Esophagus muscularis mucosa (tissue), 4 donors: Measurements from ENCODE around the gene SGSH. TPM values are rescaled to one million over a fixed set of nuclear protein-coding genes. Genes with fewer than 3 reads are reported as not detected.

Experiments used
- DNase-seq: peaks from one replicate; pipeline ENCODE4 v3.0.0-alpha.2; 2017; ENCODE audit errors: extremely low spot score
- H3K27ac ChIP-seq, 4 donors: fragments of 200-600 bp; sonication (generic); replicated peaks in 1 of 4; 1 replicate in 3 of 4; 2 replicates in 1 of 4; pipeline ENCODE4 v1.5.1; 2016 to 2019; ENCODE audit warnings: mild to moderate bottlenecking in 1 of 4
- H3K27me3 ChIP-seq, 4 donors: fragments of 200-600 bp; sonication (generic); one replicate each; pipeline versions ENCODE4 v1.5.1 to v1.6.0; 2016 to 2019
- H3K36me3 ChIP-seq, 4 donors: fragments of 200-600 bp; sonication (generic); one replicate each; pipeline ENCODE4 v1.5.1; 2016 to 2019
- H3K4me1 ChIP-seq, 4 donors: fragments of 200-600 bp; sonication (generic); one replicate each; pipeline ENCODE4 v1.5.1; 2016 to 2019
- H3K4me3 ChIP-seq, 4 donors: fragments of 200-600 bp; sonication (generic); 1 replicate in 2 of 4; 2 replicates in 2 of 4; pipeline ENCODE4 v1.5.1; 2016 to 2019; ENCODE audit warnings: mild to moderate bottlenecking in 4 of 4, moderate library complexity in 1 of 4
- H3K9me3 ChIP-seq, 4 donors: fragments of 200-600 bp; sonication (generic); 1 replicate in 3 of 4; 2 replicates in 1 of 4; pipeline ENCODE4 v1.5.1; 2016 to 2019
- CTCF ChIP-seq, 3 experiments: fragments of 200-600 bp in 2 of 3; fragments of 450-650 bp in 1 of 3; sonication (generic) in 2 of 3; IDR thresholded peaks; one replicate each; pipeline ENCODE4 v1.5.1; 2017 to 2019; ENCODE audit warnings: antibody characterized with exemption in 3 of 3, mild to moderate bottlenecking in 2 of 3, moderate library complexity in 1 of 3
- EP300 ChIP-seq: sonication (generic); formaldehyde crosslinking; IDR thresholded peaks from one replicate; pipeline ENCODE4 v1.6.1; 2017; ENCODE audit warnings: antibody characterized with exemption
- POLR2A ChIP-seq: fragments of 450-650 bp; IDR thresholded peaks from one replicate; pipeline ENCODE4 v1.6.1; 2017; ENCODE audit warnings: antibody characterized with exemption, moderate library complexity, mild to moderate bottlenecking, low read depth
- POLR2AphosphoS5 ChIP-seq, 2 donors: sonication (generic); formaldehyde crosslinking; IDR thresholded peaks; one replicate each; pipeline ENCODE4 v1.6.1; 2017; ENCODE audit warnings: antibody characterized with exemption in 2 of 2
- WGBS: methylation state at CpG from one replicate; pipeline ENCODE4 v1.1.5; 2018; 5-methylcytosine and 5-hydroxymethylcytosine counted together
- intact Hi-C: fragments of 100-400 bp; cut with DNase I; formaldehyde crosslinking; loops from one replicate; pipeline ENCODE4 v1.15.1; 2023
- total RNA-seq, 4 donors: library from RNA; depleted of rRNA; stranded (reverse); fragments of >200 nt; gene quantifications; one replicate each; pipeline versions ENCODE4 v1.1.0 to v1.2.1, GENCODE V29; 2016

SGSH gene
- total RNA-seq, 4 donors from 2014 or later = 12.9 to 24.4 (median 21.3) TPM

DNA sequence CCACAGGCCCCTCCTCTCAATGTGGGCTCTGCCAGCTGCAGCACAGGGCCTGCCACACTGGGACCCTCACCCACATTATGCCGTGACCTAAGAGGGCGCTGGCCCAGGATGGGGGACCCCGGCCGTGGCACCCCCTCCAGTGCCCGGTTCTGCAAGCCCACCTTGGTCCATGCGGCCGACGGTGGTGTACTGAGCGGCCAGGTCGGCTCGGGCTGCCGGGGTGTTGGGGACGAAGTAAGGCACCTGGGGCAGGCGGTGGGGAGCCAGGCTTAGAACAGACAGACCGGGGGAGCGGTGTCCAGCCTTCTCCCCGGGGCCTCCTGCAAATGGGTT is 6.5 kb downstream of the SGSH start:
- H3K4me1 ChIP-seq = peaks cover 0 to 7% (median 3%) of the 10 kb centered on the region in 4 donors
- DNase-seq = no peak
- TF ChIP-seq CTCF (IDR thresholded peaks at IDR 0.05) (no peak), POLR2AphosphoS5 (IDR thresholded peaks at IDR 0.05) (no peak), POLR2A (no peak), EP300 (no peak)
- H3K27ac ChIP-seq = no peak overlapping the region
- H3K27me3 ChIP-seq = no peaks in the 10 kb centered on the region
- intact Hi-C loops = no loop called here
- H3K9me3 ChIP-seq = no peaks in the 10 kb centered on the region
- WGBS = 95% methylated on average over 11 of the region's 17 CpGs
- H3K36me3 ChIP-seq = peaks cover 31 to 94% (median 87%) of the 10 kb centered on the region in 4 donors
- no peak overlapping the region for H3K4me3 ChIP-seq

DNA sequence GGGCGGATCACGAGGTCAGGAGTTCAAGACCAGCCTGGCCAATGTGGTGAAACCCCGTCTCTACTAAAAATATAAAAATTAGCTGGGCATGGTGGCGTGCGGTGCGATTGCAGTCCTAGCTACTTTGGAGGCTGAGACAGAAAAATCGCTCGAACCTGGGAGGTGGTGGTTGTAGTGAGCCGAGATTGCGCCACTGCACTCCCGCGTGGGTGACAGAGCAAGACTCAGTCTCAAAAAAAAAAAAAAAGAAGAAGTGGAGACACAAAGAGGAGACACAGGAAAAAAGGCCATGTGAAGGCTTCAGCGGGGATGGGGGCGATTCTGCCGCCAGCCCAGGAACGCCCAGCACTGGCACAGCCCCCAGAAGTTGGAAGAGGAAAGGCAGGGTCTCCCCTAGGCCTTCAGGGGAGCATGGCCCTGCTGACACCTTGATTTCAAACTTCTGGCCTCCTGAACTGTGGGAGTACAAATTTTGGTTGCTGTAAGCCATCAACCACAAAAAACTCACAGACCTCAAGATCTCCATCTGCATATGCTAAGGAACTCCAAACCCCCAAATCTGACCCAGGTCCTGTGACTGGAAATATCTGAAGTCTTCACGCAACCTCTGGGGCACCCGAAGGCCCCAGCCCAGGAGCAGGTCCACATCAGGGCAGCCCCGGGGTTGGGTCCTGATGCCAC is 7.0 kb downstream of the SGSH start:
- Histone ChIP-seq H3K27me3 (no peaks in the 10 kb centered on the region), H3K4me3 (no peak overlapping the region), H3K27ac (no peak overlapping the region), H3K9me3 (no peaks in the 10 kb centered on the region), H3K4me1 (peaks cover 0 to 2% (median 0%) of the 10 kb centered on the region in 4 donors), H3K36me3 (peaks cover 31 to 98% (median 91%) of the 10 kb centered on the region in 4 donors)
- intact Hi-C loops = no loop called here
- no peak for TF ChIP-seq POLR2AphosphoS5 (IDR thresholded peaks at IDR 0.05)
- no peak for TF ChIP-seq EP300
- no peak for TF ChIP-seq CTCF (IDR thresholded peaks at IDR 0.05)
- no peak for TF ChIP-seq POLR2A
- WGBS = 86% methylated on average over 16 of the region's 19 CpGs
- DNase-seq = no peak

GRCh38 chr17:80212511-80212910 is 7.6 kb downstream of the SGSH start:
- TF ChIP-seq POLR2A (no peak), POLR2AphosphoS5 (IDR thresholded peaks at IDR 0.05) (no peak), EP300 (no peak), CTCF (IDR thresholded peaks at IDR 0.05) (no peak)
- no peak for DNase-seq
- H3K36me3 ChIP-seq = peaks cover 31 to 96% (median 93%) of the 10 kb centered on the region in 4 donors
- H3K27me3 ChIP-seq = no peaks in the 10 kb centered on the region
- H3K27ac ChIP-seq = no peak overlapping the region
- WGBS = 92% methylated on average over 11 of the region's 12 CpGs
- H3K9me3 ChIP-seq = no peaks in the 10 kb centered on the region
- H3K4me3 ChIP-seq = no peak overlapping the region
- intact Hi-C loops = no loop called here
- no peaks in the 10 kb centered on the region for H3K4me1 ChIP-seq

GRCh38 chr17:80212109-80212508 is 8.0 kb downstream of the SGSH start:
- 56% methylated on average over 2 of the region's 22 CpGs for WGBS
- intact Hi-C loops = no loop called here

DNA sequence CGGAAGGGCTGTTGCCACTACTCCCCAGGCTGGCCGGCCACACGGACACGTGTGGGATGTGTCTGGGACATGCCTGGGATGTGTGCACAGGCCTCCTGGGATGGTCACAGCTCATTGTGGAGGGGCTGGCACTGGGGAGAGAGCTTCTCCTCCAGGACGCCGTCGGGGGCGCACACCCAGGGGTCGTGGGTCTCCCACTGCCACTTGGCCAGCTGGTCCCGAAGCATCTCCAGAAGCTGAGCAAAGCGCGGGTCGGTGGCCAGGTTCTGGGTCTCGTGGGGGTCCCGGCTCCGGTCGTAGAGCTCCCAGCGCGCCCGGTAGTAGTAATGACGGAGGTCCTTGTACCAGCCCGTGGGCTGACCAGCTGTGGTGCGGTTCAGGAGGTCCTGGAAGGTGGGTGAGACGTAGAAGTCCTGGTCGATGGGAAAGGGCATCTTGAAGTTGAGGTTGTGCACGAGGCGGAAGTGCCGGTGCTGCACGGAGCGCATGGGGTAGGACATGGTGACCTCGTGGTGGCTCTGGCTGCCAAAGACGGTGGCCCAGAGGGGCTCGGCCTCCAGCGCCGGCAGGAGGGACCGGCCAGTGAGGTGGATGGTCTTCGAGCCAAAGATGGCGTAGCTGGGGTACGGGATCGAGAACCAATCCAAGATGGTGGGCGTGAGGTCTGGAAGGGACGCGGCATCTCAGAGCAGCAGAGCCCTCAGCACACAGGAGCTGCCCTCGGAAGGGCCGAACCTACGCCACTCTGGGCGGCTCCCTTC is 9.6 kb downstream of the SGSH start:
- intact Hi-C loops = no loop called here

More at GRCh38 chr17:80212109-80212508, 8.0 kb downstream of the SGSH start:
- H3K4me1 ChIP-seq = no peaks in the 10 kb centered on the region
- DNase-seq = no peak
- H3K4me3 ChIP-seq = no peak overlapping the region
- H3K27me3 ChIP-seq = no peaks in the 10 kb centered on the region
- H3K9me3 ChIP-seq = no peaks in the 10 kb centered on the region
- no peak overlapping the region for H3K27ac ChIP-seq
- TF ChIP-seq POLR2AphosphoS5 (IDR thresholded peaks at IDR 0.05) = no peak
- peaks cover 31 to 92% (median 90%) of the 10 kb centered on the region in 4 donors for H3K36me3 ChIP-seq

More for the DNA sequence above, 9.6 kb downstream of the SGSH start:
- H3K4me1 ChIP-seq = no peaks in the 10 kb centered on the region
- TF ChIP-seq POLR2A (no peak), CTCF (IDR thresholded peaks at IDR 0.05) (no peak)
- no peaks in the 10 kb centered on the region for H3K27me3 ChIP-seq
- H3K4me3 ChIP-seq = no peak overlapping the region
- 96% methylated on average over 44 of the region's 47 CpGs for WGBS
- peaks cover 31 to 76% (median 74%) of the 10 kb centered on the region in 4 donors for H3K36me3 ChIP-seq
- no peak overlapping the region for H3K27ac ChIP-seq
- no peaks in the 10 kb centered on the region for H3K9me3 ChIP-seq
- DNase-seq = no peak
